HCT116 (cell line): Measurements from ENCODE around the gene GLTP. TPM values are rescaled to one million over a fixed set of nuclear protein-coding genes. Genes with fewer than 3 reads are reported as not detected.

ENCODE experiments used
- ATAC-seq: fragments of 200-7000 bp; cut with Tn5 transposase; 2 replicates; pipeline ENCODE4 v1.9.1; 2020; ENCODE audit warnings: mild to moderate bottlenecking, moderate library complexity
- BruUV-seq: library from RNA; stranded (reverse); fragments of 400-500 nt; replicated peaks from 2 replicates; lab custom pipeline; 2021; lab: Mats Ljungman, UMichigan
- CTCF ChIA-PET: fragments of 300-600 bp; sonication (Branson Sonifier 250); formaldehyde crosslinking; loops from one replicate; lab custom pipeline; 2021; ENCODE audit warnings: antibody characterized with exemption; lab: Charles Lee
- POLR2A ChIA-PET: fragments of 300-600, 350-600 bp; sonication (Branson Sonifier 250); formaldehyde crosslinking; loops from one replicate; lab custom pipeline; 2021; ENCODE audit warnings: antibody characterized with exemption; lab: Charles Lee
- RAD21 ChIA-PET, 2 experiments: fragments of 300-600 bp; sonication (Branson Sonifier 250); formaldehyde crosslinking; loops; one replicate each; lab custom pipeline; 2023; ENCODE audit warnings: low total read pairs in 2 of 2; ENCODE audit not compliant: uncharacterized antibody in 2 of 2, unreplicated experiment in 2 of 2, low non-redundant PET in 1 of 2; lab: Charles Lee
- DNase-seq: peaks from one replicate; pipeline ENCODE4 v3.0.0-alpha.2; 2010; ENCODE audit warnings: low read depth, low spot score
- H2AFZ ChIP-seq: fragments of 200-600 bp; shearing (Covaris generic), sonication (generic); 2 replicates; pipeline ENCODE4 v1.6.1; 2017; ENCODE audit warnings: low read depth, mixed run types, mixed read lengths, antibody characterized with exemption, low read length; ENCODE audit not compliant: poor library complexity, severe bottlenecking
- H3K27ac ChIP-seq: 2 replicates; pipeline ENCODE4 v1.5.1; 2012; ENCODE audit warnings: low read depth, low read length
- H3K27me3 ChIP-seq: fragments of 200-600 bp; sonication (generic); 2 replicates; pipeline ENCODE4 v1.6.1; 2016; ENCODE audit warnings: mixed run types, low read length, mixed read lengths; ENCODE audit not compliant: insufficient read depth
- H3K36me3 ChIP-seq, 2 experiments: fragments of 200-500 bp in 1 of 2; fragments of 200-600 bp in 1 of 2; sonication (Bioruptor generic) in 1 of 2; sonication (generic) in 1 of 2; 2 replicates each; pipeline versions ENCODE4 v1.5.1 to v1.6.1; 2014 to 2016; ENCODE audit warnings: low read length in 2 of 2, inconsistent platforms in 1 of 2, mixed read lengths in 1 of 2, mixed run types in 1 of 2; ENCODE audit not compliant: insufficient read depth in 2 of 2, control insufficient read depth in 1 of 2
- H3K4me1 ChIP-seq, 2 experiments: fragments of 200-600 bp in 1 of 2; sonication (generic) in 1 of 2; 2 replicates each; pipeline versions ENCODE4 v1.5.1 to v1.6.1; 2012 to 2017; ENCODE audit warnings: low read length in 2 of 2, inconsistent platforms in 1 of 2, mild to moderate bottlenecking in 1 of 2, mixed read lengths in 1 of 2, mixed run types in 1 of 2, moderate library complexity in 1 of 2; ENCODE audit not compliant: insufficient read depth in 2 of 2, control insufficient read depth in 1 of 2
- H3K4me2 ChIP-seq: fragments of 200-600 bp; sonication (generic); 2 replicates; pipeline ENCODE4 v1.6.1; 2017; ENCODE audit warnings: mixed run types, low read length, mixed read lengths
- H3K4me3 ChIP-seq, 2 experiments: fragments of 200-600 bp in 1 of 2; sonication (generic) in 1 of 2; replicated peaks in 1 of 2; 2 replicates each; pipeline ENCODE4 v1.5.1; 2011 to 2016; ENCODE audit warnings: low read length in 2 of 2, control low read depth in 1 of 2, low read depth in 1 of 2, mild to moderate bottlenecking in 1 of 2, mixed read lengths in 1 of 2, mixed run types in 1 of 2
- H3K79me2 ChIP-seq: fragments of 200-600 bp; sonication (generic); 2 replicates; pipeline ENCODE4 v1.6.1; 2017; ENCODE audit warnings: mild to moderate bottlenecking, mixed run types, low read length, moderate library complexity, mixed read lengths; ENCODE audit not compliant: insufficient read depth
- H3K9ac ChIP-seq: fragments of 200-600 bp; sonication (generic); 2 replicates; pipeline ENCODE4 v1.6.1; 2016; ENCODE audit warnings: low read length, mixed read lengths
- H3K9me2 ChIP-seq: fragments of 200-600 bp; sonication (generic), shearing (Covaris generic); 2 replicates; pipeline ENCODE4 v1.6.1; 2017; ENCODE audit warnings: mixed run types, mild to moderate bottlenecking, moderate library complexity; ENCODE audit not compliant: insufficient read depth
- H3K9me3 ChIP-seq, 2 experiments: fragments of 200-500 bp in 1 of 2; fragments of 200-600 bp in 1 of 2; sonication (Bioruptor generic) in 1 of 2; sonication (generic) in 1 of 2; 2 replicates each; pipeline ENCODE4 v1.6.1; 2014 to 2017; ENCODE audit warnings: low read length in 2 of 2, mixed read lengths in 2 of 2, inconsistent platforms in 1 of 2, low read depth in 1 of 2, mild to moderate bottlenecking in 1 of 2, mixed run types in 1 of 2, moderate library complexity in 1 of 2; ENCODE audit not compliant: control insufficient read depth in 1 of 2, insufficient read depth in 1 of 2
- H4K20me1 ChIP-seq: fragments of 200-600 bp; sonication (generic), shearing (Covaris generic); 2 replicates; pipeline ENCODE4 v1.6.1; 2017; ENCODE audit warnings: mixed run types, mild to moderate bottlenecking, moderate library complexity; ENCODE audit not compliant: insufficient read depth
- CBX3 ChIP-seq: IDR thresholded peaks from 2 replicates; pipeline ENCODE4 v1.6.1; 2012; ENCODE audit warnings: low read depth
- CEBPB ChIP-seq: IDR thresholded peaks from 2 replicates; pipeline ENCODE4 v1.6.1; 2012; ENCODE audit warnings: low read depth
- EGR1 ChIP-seq: IDR thresholded peaks from 2 replicates; pipeline ENCODE4 v1.6.1; 2012; ENCODE audit warnings: low read depth
- EZH2 ChIP-seq: fragments of 200-600 bp; sonication (generic); IDR thresholded peaks from 2 replicates; pipeline ENCODE4 v1.6.1; 2017; ENCODE audit warnings: antibody characterized with exemption, mixed run types
- FOSL1 ChIP-seq: IDR thresholded peaks from 2 replicates; pipeline ENCODE4 v1.6.1; 2012; ENCODE audit warnings: low read depth
- JUND ChIP-seq: IDR thresholded peaks from 2 replicates; pipeline ENCODE4 v1.6.1; 2012
- POLR2AphosphoS5 ChIP-seq: IDR thresholded peaks from 2 replicates; pipeline ENCODE4 v1.6.1; 2011; ENCODE audit warnings: mild to moderate bottlenecking, low read depth, low read length, moderate library complexity
- RAD21 ChIP-seq: IDR thresholded peaks from 2 replicates; pipeline ENCODE4 v1.6.1; 2012; ENCODE audit warnings: low read depth, mild to moderate bottlenecking
- SIN3A ChIP-seq: IDR thresholded peaks from 2 replicates; pipeline ENCODE4 v1.6.1; 2012; ENCODE audit warnings: low read depth
- SP1 ChIP-seq: IDR thresholded peaks from 2 replicates; pipeline ENCODE4 v1.6.1; 2012; ENCODE audit warnings: low read depth
- TCF7L2 ChIP-seq: IDR thresholded peaks from 2 replicates; pipeline ENCODE4 v1.7.0; 2011; ENCODE audit warnings: borderline replicate concordance, inconsistent platforms; ENCODE audit not compliant: insufficient read depth, insufficient read length; ENCODE audit errors: extremely low read depth
- ZFX ChIP-seq: fragments of 450-650 bp; IDR thresholded peaks from 2 replicates; pipeline ENCODE4 v1.6.1; 2017
- ZNF274 ChIP-seq: fragments of 200-500 bp; sonication (Bioruptor generic); IDR thresholded peaks from 2 replicates; pipeline ENCODE4 v1.6.1; 2014; ENCODE audit warnings: mild to moderate bottlenecking, low read depth, low read length, inconsistent platforms
- intact Hi-C: fragments of 100-400 bp; cut with micrococcal nuclease; formaldehyde crosslinking; loops from 2 replicates; pipeline ENCODE4 v1.10.0; 2022
- total RNA-seq: library from RNA; stranded (reverse); gene quantifications from one replicate; pipeline ENCODE4 v1.2.1, GENCODE V29; 2021; ENCODE audit not compliant: unreplicated experiment
- TF ChIP-seq, protein P1 (sequence below): IDR thresholded peaks from 2 replicates; pipeline ENCODE4 v1.6.1; 2011; ENCODE audit warnings: mild to moderate bottlenecking, low read length, moderate library complexity; ENCODE audit not compliant: insufficient replicate concordance; ENCODE audit errors: extremely low read depth
- TF ChIP-seq, protein P2 (sequence below), 3 experiments: fragments of 200-600 bp in 1 of 3; sonication (generic) in 1 of 3; IDR thresholded peaks in 2 of 3; conservative IDR thresholded peaks in 1 of 3; 2 replicates each; pipeline ENCODE4 v1.5.1; 2012 to 2017; ENCODE audit warnings: low read depth in 2 of 3, low read length in 2 of 3, antibody characterized with exemption in 1 of 3, borderline replicate concordance in 1 of 3, control low read depth in 1 of 3, mild to moderate bottlenecking in 1 of 3, mixed read lengths in 1 of 3, mixed run types in 1 of 3, moderate library complexity in 1 of 3; ENCODE audit not compliant: insufficient read depth in 1 of 3
- TF ChIP-seq, protein P3 (sequence below): IDR thresholded peaks from 2 replicates; pipeline ENCODE4 v1.6.1; 2012

Gene GLTP
- total RNA-seq, 1 experiment from 2014 or later, result 26.6 TPM

DNA sequence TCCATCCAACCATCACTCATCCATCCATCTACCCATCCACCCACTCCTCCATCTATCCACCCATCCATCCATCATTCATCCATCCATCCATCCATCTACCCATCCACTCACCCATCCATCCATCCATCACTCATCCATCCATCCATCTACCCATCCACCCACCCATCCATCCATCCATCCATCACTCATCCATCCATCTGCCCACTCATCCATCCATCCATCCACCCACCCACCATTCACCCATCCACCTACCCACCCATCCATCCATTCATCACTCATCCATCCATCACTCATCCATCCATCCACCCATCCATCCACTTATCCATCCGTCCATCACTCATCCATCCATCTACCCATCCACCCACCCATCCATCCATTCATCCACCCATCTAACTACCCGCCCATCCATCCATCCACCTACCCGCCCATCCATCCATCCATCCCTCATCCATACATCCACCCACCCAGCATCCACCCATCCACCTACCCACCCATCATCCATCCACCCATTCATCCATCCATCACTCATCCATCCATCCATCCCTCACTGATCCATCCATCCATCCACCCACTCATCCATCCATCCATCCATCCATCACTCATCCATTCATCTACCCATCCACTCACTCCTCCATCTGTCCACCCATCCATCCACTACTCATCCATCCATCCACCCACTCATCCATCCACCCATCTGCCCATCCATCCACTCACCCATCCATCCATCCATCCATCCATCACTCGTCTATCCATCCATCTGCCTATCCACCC, 71.3 kb downstream of the GLTP start:
- no peak overlapping the region for H3K27ac ChIP-seq
- no peak overlapping the region for H3K9ac ChIP-seq
- ChIA-PET CTCF (no interaction called here), RAD21 (no interaction called here), POLR2A (no interaction called here)
- no TSS peak for BruUV-seq
- TF ChIP-seq, protein P1, sequence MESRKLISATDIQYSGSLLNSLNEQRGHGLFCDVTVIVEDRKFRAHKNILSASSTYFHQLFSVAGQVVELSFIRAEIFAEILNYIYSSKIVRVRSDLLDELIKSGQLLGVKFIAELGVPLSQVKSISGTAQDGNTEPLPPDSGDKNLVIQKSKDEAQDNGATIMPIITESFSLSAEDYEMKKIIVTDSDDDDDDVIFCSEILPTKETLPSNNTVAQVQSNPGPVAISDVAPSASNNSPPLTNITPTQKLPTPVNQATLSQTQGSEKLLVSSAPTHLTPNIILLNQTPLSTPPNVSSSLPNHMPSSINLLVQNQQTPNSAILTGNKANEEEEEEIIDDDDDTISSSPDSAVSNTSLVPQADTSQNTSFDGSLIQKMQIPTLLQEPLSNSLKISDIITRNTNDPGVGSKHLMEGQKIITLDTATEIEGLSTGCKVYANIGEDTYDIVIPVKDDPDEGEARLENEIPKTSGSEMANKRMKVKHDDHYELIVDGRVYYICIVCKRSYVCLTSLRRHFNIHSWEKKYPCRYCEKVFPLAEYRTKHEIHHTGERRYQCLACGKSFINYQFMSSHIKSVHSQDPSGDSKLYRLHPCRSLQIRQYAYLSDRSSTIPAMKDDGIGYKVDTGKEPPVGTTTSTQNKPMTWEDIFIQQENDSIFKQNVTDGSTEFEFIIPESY, result no peak
- no peak for TF ChIP-seq SIN3A
- no peak for TF ChIP-seq JUND
- TF ChIP-seq TCF7L2, result no peak
- no peak for TF ChIP-seq CBX3
- TF ChIP-seq RAD21, result no peak
- TF ChIP-seq EGR1, result no peak
- TF ChIP-seq, protein P2, sequence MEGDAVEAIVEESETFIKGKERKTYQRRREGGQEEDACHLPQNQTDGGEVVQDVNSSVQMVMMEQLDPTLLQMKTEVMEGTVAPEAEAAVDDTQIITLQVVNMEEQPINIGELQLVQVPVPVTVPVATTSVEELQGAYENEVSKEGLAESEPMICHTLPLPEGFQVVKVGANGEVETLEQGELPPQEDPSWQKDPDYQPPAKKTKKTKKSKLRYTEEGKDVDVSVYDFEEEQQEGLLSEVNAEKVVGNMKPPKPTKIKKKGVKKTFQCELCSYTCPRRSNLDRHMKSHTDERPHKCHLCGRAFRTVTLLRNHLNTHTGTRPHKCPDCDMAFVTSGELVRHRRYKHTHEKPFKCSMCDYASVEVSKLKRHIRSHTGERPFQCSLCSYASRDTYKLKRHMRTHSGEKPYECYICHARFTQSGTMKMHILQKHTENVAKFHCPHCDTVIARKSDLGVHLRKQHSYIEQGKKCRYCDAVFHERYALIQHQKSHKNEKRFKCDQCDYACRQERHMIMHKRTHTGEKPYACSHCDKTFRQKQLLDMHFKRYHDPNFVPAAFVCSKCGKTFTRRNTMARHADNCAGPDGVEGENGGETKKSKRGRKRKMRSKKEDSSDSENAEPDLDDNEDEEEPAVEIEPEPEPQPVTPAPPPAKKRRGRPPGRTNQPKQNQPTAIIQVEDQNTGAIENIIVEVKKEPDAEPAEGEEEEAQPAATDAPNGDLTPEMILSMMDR (IDR thresholded peaks at IDR 0.05 in 2 of 3, conservative IDR thresholded peaks at IDR 0.05 in 1 of 3; ENCODE audit: borderline replicate concordance in 1 of 3, insufficient read depth in 1 of 3, low read depth in 2 of 3, low read length in 2 of 3), result no peak
- no peak for TF ChIP-seq FOSL1
- no peak for TF ChIP-seq ZNF274
- no peak for TF ChIP-seq POLR2AphosphoS5
- TF ChIP-seq, protein P3, sequence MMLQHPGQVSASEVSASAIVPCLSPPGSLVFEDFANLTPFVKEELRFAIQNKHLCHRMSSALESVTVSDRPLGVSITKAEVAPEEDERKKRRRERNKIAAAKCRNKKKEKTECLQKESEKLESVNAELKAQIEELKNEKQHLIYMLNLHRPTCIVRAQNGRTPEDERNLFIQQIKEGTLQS, result no peak
- no peak for TF ChIP-seq CEBPB
- no peak for TF ChIP-seq ZFX
- TF ChIP-seq SP1, result no peak
- no peak for TF ChIP-seq EZH2
- DNase-seq (no peak), ATAC-seq (no peak)
- H3K36me3 ChIP-seq, result no peaks in the 10 kb centered on the region
- no peak overlapping the region for H2AFZ ChIP-seq
- no peak overlapping the region for H3K4me3 ChIP-seq
- no peak overlapping the region for H3K4me2 ChIP-seq
- no peaks in the 10 kb centered on the region for H3K4me1 ChIP-seq
- intact Hi-C loops, result no loop called here
- no peaks in the 10 kb centered on the region for H3K79me2 ChIP-seq
- H3K9me2 ChIP-seq, result no peaks in the 10 kb centered on the region
- H3K27me3 ChIP-seq, result no peaks in the 10 kb centered on the region
- no peaks in the 10 kb centered on the region; a peak in 1 of 4 replicates for H3K9me3 ChIP-seq
- no peaks in the 10 kb centered on the region for H4K20me1 ChIP-seq
